GM04504 (cell line): Measurements from ENCODE around the gene PYGM.
A peak's percentile ranks its signal among the peaks of the same experiment; 100 is the strongest.

Experiments
- DNase-seq: peaks from one replicate; pipeline ENCODE4 v3.0.0-alpha.2; 2012; ENCODE audit warnings: low read depth

PYGM gene

DNA sequence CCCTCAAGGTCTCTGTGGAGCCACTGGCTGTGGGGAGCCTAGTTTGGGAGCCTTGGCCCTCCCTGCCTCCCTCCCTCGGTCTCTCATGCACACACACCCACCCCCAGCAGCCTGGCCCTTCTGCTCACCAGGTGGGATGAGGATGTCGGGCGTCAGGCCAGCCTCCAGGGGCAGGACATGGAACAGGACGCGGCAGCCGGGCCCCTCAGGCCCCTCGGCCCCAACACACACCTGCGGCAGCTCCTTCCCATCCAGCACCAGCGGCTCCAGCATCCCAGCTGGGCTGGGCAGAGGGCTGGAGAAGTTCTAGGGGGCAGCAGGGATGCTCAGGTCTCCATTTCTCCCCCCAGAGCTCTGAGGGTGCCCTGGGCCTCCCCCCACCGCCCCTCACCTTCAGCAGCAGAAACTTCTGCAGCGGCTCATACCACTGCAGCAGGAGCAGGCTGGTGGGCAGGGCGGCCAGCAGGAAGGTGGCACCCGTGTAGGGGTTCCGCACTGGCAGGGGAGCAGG lies 32.1 kb upstream of the PYGM start:
- DNase-seq, result no peak

DNA sequence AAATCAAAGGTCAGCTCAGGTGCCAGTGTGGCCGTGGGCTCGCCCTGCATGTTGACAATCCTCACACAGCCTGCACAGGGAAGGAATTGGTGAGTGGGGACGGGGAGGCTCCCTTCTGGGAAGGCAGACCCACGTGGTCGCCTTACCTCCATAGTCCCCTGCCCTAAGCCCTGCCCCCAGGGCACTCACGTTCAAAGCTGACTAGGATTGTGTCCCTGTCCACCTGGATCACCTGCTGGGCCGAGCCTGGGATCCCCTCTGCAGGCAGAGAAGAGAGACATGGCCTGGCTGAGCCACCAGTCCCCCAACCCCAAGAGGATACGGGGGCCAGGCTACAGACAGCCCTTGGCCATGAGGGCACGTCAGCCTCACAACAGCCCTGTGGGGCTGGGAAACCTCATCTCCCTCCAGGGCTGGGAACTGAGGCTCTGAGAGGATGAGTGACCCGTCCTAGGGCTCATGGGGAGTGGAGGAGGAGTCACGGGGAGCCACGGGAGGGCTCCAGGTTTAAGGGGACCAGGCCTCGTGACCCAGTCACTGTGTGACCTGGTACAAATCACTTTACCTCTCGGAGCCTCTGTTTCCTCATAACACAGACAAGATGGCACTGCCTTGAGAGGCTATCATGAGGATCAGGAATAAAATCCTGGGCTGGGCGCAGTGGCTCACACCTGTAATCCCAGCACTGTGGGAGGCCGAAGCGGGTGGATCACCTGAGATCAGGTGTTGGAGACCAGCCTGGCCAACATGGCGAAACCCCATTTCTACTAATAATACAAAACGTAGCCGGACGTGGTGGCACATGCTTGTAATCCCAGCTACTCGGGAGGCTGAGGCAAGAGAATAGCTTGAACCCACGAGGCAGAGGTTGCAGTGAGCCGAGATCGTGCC lies 30.7 kb upstream of the PYGM start:
- DNase-seq, result no peak

DNA sequence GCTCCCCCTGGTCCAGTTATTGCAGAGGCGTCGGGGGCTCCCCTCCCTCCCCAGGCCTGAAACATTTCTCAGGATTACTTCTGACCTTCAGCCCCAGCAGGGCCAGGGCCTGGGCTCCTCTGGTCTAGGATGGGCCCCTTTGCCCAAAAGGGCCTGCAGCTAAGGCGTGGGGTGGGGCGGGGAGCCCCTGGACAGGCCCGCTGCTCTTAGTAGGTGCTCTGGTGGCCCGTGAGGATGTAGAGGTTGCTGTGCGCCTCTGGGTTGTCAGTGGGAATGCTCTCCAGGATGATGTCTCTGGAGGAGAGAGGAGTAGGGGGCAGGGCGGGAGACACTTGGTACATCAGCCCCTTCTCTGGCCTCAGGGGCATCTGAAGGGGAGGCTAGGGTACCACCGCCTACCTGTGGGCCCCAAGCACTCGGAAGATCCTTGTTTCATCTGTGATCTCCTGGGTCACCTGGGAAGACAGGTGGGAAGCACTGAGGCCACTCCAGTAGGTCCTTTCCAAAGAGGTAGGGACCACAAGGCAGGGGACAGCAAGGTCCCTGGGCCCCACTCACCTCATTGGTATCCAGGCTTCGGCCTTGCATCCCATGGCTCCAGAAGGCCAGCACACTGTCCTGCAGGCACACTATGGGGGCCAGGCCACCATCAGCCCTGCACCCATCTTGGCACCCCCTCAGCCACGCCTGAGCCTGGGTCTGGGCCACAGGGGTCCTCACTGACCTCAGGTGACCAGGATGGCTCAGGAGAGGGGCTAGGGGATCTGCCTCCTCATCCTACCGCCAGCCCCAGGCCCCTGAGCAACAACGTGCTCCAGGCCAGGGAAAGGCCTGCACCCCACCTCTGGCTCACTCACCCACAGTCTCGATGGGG lies 29.8 kb upstream of the PYGM start:
- DNase-seq, result no peak

GRCh38 chr11:64788321-64789215 lies 28.8 kb upstream of the PYGM start:
- DNase-seq, result no peak

DNA sequence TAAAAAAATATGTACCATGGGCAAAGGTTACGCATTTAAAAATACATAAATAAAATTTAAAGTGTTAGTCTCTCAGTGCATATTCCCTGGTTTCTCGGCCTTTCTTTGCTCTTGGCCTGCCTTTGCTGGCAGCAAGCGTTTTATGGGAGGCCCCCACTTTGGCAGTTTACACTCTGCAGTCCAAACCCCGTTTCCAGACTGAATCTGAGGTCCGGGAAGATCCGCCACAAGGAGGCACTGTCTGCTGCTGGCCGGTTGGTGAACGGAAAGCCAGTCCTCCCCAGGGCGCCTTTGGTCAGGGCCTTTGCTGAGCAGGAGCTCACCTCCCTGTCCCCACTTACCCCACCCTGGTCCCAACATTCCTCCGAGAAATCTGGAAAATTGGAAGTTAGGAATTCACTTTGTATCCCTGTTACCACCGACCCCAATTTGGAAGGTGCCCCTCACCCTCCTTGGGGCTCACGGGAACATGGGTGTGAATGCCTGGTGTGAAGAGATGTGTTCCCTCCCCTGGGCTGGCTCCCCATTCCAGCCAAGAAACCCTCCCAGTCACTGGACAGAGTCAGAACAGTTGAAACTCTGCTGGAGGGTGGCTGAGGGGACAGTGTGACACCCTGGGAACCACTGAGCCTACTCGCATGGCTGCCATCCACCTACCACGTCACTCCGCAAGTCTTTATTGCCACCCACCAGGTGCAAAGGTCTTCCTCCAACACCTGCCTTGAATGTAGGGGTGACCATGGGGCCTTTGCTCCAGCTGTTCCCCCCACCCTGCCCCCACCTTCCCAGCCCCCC lies 27.9 kb upstream of the PYGM start:
- no peak for DNase-seq

DNA sequence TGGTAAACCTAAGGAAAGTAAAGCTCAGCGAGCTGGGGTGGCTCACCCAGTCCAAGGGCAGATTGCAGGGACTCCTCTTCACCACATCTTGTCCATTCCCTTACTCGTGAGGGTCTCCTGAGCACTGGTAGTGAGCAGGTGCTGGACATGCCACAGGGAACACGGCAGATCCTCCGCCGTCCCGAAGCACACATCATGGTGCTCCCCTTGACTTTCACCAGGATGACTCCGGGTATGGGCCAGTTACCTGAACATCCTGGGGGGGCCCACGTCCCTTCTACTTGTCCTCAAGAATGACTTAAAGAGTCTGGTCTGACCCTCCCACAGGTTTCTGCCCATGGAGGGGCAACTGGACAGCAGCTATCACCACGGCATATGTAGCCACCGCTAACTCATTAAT lies 26.5 kb upstream of the PYGM start:
- no peak for DNase-seq

GRCh38 chr11:64784813-64785581 lies 25.2 kb upstream of the PYGM start:
- DNase-seq, result no peak

DNA sequence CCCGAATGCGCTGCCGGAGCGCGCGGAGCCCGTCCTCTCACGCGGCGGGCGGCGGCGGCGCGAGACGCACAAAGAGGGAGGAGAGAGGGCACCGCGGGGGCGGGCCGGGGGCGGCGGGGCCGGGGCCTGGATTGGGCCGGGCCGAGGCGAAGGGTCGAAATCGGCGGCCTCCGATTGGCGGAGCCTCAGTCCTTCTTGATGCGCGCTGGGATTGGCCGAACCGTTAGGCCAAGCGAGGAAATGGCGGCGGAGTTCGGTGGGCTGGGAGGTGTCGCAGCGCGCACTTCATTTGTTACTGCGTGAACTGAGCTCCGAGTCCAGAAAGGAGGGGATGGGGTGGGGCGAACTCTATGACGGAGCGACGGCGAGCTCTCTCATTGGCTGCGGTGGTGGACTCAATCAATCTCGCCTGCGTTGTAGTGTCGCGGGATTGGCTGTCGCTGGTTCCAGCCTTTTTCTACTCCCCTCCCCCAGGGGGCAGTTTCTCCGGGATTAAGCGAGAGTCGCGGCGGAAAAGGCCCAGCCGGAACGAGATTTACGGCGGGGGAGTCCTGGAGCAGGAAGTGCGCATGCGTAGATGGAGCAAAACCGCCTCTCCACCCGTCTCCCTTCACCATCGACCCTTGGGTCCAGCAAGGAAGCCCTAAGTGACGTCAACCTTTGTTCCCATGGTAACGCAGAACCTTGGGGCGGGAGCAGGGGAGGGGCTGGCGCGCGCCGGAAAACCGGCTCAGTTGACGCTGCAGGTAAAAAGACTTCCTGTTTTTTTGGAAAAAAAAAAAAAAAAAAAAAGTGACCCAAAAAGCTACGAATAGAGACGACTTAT lies 18.9 kb upstream of the PYGM start, which contains the start of gene SF1:
Gene SF1 (minus strand): TSS at position 70 of the 826 bp plus-strand sequence. CDS start 150 bp downstream, outside the sequence.
- DNase-seq, result peak; percentile 100

GRCh38 chr11:64778223-64778472 lies 18.4 kb upstream of the PYGM start:
- DNase-seq, result no peak

- DNase-seq, result peak; percentile 71
Measured at GRCh38 chr11:64777449-64778222, 17.9 kb upstream of the PYGM start.

DNA sequence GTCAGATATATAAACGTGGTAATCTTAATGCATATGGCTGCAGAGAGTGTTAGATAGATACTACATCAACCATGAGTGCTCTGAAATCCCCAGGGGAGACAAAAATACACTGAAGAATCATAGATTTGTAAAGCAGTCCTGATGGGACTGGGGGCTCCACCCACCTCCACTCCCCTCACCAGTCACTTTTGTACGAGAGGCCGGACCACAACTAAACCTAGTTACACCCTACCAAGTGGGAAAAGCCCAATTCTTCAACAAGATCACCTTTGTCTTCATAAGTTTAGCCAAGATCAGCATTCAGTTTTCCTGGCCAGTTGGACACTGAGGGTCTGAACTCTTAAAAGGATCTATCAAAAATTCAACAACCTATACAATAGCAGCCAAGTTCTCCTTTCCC lies 17.1 kb upstream of the PYGM start:
- DNase-seq, result no peak

DNA sequence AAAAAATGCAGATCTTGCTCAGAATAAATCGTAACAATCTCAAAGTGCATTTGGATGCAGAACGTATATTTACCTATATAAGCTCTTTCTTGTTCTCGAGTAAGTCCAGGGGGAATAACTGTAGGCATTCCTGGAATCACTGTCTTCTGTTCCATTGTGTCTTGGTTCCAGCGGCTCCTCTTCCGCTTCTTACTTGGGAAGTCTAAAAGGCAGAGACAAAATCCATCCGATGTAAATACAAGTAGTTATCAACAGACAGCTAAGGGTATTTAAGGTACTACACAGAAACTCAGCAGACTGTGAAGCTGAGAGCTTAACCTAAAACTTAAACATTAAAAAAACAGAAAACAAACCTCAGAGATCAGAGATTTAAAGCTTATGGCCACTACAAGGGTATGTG lies 16.7 kb upstream of the PYGM start:
- no peak for DNase-seq

GRCh38 chr11:64774144-64774543 lies 14.4 kb upstream of the PYGM start:
- no peak for DNase-seq

- DNase-seq, result no peak
Measured at GRCh38 chr11:64772303-64773018, 12.7 kb upstream of the PYGM start.

GRCh38 chr11:64771861-64772260 lies 12.1 kb upstream of the PYGM start:
- no peak for DNase-seq

DNA sequence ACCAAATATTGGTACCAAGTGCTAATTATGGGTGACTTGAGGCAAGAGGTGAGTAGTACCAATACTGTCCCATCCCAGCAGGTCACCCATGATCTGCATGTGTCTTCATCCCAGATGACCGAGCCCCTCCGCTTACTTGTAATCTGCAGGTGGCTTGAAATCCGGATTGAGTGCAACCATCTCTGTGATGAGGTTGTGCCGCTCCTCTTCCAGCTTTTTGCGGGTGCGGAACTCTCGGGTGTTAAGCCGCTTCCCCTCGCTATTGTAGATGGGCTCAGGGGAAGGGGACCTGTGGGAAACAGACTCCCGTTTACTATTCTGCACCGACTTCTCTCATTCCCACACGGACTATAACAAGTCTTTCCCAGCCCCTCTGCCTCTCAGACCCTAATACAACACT lies 10.3 kb upstream of the PYGM start:
- no peak for DNase-seq

DNA sequence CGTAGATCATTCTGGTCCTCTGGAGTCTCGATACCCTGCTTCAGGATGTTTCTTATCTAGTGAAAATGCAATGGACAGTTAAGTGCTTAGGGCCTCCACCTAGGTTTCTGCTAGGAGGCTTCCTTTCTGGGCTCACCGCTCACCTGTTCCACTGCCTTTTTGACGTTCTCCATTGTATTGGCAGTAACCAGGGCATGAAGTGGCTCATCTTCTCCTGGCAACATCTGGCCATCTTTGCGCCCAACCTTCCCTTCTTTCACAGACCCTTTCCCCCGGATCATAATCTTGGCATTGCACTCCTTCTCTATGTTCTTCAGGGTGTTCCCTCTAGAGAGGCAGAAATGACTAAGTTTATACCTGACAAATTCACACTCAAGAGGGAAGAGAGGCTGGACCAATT lies 9.5 kb upstream of the PYGM start:
- no peak for DNase-seq

DNA sequence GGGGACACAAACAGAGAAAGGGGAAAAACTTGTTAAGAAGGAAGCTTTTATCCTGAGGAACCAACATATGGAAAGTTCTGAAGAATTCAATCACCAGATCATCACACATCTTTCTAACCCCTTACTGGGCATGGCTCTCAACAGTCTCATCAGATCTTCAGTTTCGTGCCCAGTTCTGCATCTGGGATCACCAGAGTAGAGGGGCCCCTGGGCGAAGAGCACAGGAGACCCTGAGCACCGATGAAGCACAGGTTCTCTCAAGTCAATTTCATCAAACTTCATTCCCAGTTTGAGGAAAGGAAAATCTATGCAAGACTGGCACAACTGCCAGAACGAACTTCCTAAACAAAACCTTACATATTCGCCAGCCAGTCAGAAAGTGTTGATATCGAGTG lies 8.5 kb upstream of the PYGM start:
- no peak for DNase-seq
